Astrocyte (in vitro differentiated cells and primary cell): ENCODE data around the gene C1orf146. TPM values are rescaled to one million over a fixed set of nuclear protein-coding genes. Genes with fewer than 3 reads are reported as not detected.

ENCODE experiments used
- DNase-seq: peaks from one replicate; pipeline ENCODE4 v3.0.0-alpha.2; 2010; ENCODE audit warnings: low read depth
- FAIRE-seq: peaks from 2 replicates; lab custom pipeline; 2011; peaks lifted over from hg19 to GRCh38; lab: Jason Lieb, UNC
- H2AFZ ChIP-seq: 2 replicates; pipeline ENCODE4 v1.6.0; 2012; ENCODE audit warnings: low read depth, low read length, inconsistent platforms
- H3K27ac ChIP-seq: 2 replicates; pipeline ENCODE4 v1.5.1; 2011; ENCODE audit warnings: low read depth, low read length, inconsistent platforms
- H3K27me3 ChIP-seq: 2 replicates; pipeline ENCODE4 v1.6.0; 2011; ENCODE audit warnings: low read length, inconsistent platforms; ENCODE audit not compliant: insufficient read depth
- H3K36me3 ChIP-seq: 2 replicates; pipeline ENCODE4 v1.5.1; 2011; ENCODE audit warnings: low read length, inconsistent platforms; ENCODE audit not compliant: insufficient read depth
- H3K4me1 ChIP-seq: 2 replicates; pipeline ENCODE4 v1.5.1; 2011; ENCODE audit warnings: low read length, inconsistent platforms; ENCODE audit not compliant: insufficient read depth
- H3K4me2 ChIP-seq: 2 replicates; pipeline ENCODE4 v1.6.0; 2012; ENCODE audit warnings: low read length, inconsistent platforms
- H3K4me3 ChIP-seq: 2 replicates; pipeline ENCODE4 v1.5.1; 2011; ENCODE audit warnings: low read depth, mild to moderate bottlenecking, low read length, inconsistent platforms; ENCODE audit not compliant: insufficient read depth
- H3K79me2 ChIP-seq: 2 replicates; pipeline ENCODE4 v1.6.0; 2012; ENCODE audit warnings: mild to moderate bottlenecking, low read length, inconsistent platforms; ENCODE audit not compliant: insufficient read depth
- H3K9ac ChIP-seq: 2 replicates; pipeline ENCODE4 v1.6.0; 2012; ENCODE audit warnings: mild to moderate bottlenecking, low read length, inconsistent platforms
- H3K9me3 ChIP-seq: 2 replicates; pipeline ENCODE4 v1.5.1; 2012; ENCODE audit warnings: low read depth, mild to moderate bottlenecking, low read length, inconsistent platforms; ENCODE audit not compliant: insufficient read depth
- H4K20me1 ChIP-seq: 2 replicates; pipeline ENCODE4 v1.6.0; 2012; ENCODE audit warnings: low read length, inconsistent platforms; ENCODE audit not compliant: insufficient read depth
- H3K27ac Mint-ChIP-seq: one replicate; pipeline ENCODE4 v1.8.0; 2021; ENCODE audit warnings: mild to moderate bottlenecking, mixed read lengths; ENCODE audit not compliant: unreplicated experiment
- H3K27me3 Mint-ChIP-seq: one replicate; pipeline ENCODE4 v1.8.0; 2021; ENCODE audit warnings: low read depth, mixed read lengths; ENCODE audit not compliant: unreplicated experiment
- H3K36me3 Mint-ChIP-seq: one replicate; pipeline ENCODE4 v1.8.0; 2021; ENCODE audit warnings: low read depth, mixed read lengths; ENCODE audit not compliant: unreplicated experiment
- H3K4me1 Mint-ChIP-seq: one replicate; pipeline ENCODE4 v1.8.0; 2021; ENCODE audit warnings: low read depth, mixed read lengths; ENCODE audit not compliant: unreplicated experiment
- H3K4me3 Mint-ChIP-seq: one replicate; pipeline ENCODE4 v1.8.0; 2021; ENCODE audit warnings: mild to moderate bottlenecking, moderate library complexity, mixed read lengths; ENCODE audit not compliant: unreplicated experiment
- H3K9me3 Mint-ChIP-seq: one replicate; pipeline ENCODE4 v1.8.0; 2021; ENCODE audit warnings: mild to moderate bottlenecking, mixed read lengths; ENCODE audit not compliant: unreplicated experiment
- EZH2 ChIP-seq: IDR thresholded peaks from 2 replicates; pipeline ENCODE4 v1.6.1; 2012; ENCODE audit warnings: mild to moderate bottlenecking, low read length, inconsistent platforms; ENCODE audit not compliant: insufficient read depth
- total RNA-seq: library from RNA; stranded (reverse); gene quantifications from 2 replicates; pipeline ENCODE4 v1.2.1, GENCODE V29; 2021
- TF ChIP-seq, protein P1 (sequence below): IDR thresholded peaks from 2 replicates; pipeline ENCODE4 v1.5.1; 2011; ENCODE audit warnings: low read depth, mild to moderate bottlenecking, inconsistent platforms, low read length, moderate library complexity; ENCODE audit not compliant: insufficient read depth

C1orf146 gene
- total RNA-seq, 1 donor from 2014 or later: not detected

DNA sequence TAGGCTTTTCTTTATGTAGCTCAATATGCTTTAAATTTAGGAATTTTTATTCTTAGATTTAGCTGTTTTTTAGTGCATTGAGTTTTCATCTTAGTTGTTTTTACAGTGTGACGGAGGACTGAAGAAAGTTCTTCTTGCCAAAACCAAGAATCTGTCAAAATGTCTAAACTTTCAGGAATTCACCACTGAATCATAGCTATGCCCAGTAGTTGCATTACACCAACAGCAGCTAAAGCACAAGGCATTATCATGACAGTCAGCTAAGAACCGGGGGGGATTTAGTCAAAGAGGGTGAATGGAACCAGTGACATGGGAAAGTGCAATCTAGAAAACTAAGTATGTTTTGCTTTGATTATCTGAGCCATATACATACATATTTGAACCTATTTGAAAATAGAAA is 6.5 kb upstream of the C1orf146 start:
- Histone ChIP-seq H3K4me2 (peak overlapping the region; percentile 40), H3K36me3 (no peaks in the 10 kb centered on the region), H3K4me1 (peaks cover 3% of the 10 kb centered on the region), H3K79me2 (no peaks in the 10 kb centered on the region), H3K27ac (peak overlapping the region; percentile 29), H4K20me1 (no peaks in the 10 kb centered on the region), H3K9ac (no peak overlapping the region), H2AFZ (no peak overlapping the region), H3K27me3 (no peaks in the 10 kb centered on the region), H3K9me3 (no peaks in the 10 kb centered on the region), H3K4me3 (no peak overlapping the region)
- no peak for FAIRE-seq
- Mint-ChIP-seq H3K27ac (peak overlapping the region; percentile 73), H3K9me3 (no peaks in the 10 kb centered on the region), H3K36me3 (no peaks in the 10 kb centered on the region), H3K4me1 (peaks cover 9% of the 10 kb centered on the region), H3K4me3 (no peak overlapping the region), H3K27me3 (no peaks in the 10 kb centered on the region)
- TF ChIP-seq, protein P1, sequence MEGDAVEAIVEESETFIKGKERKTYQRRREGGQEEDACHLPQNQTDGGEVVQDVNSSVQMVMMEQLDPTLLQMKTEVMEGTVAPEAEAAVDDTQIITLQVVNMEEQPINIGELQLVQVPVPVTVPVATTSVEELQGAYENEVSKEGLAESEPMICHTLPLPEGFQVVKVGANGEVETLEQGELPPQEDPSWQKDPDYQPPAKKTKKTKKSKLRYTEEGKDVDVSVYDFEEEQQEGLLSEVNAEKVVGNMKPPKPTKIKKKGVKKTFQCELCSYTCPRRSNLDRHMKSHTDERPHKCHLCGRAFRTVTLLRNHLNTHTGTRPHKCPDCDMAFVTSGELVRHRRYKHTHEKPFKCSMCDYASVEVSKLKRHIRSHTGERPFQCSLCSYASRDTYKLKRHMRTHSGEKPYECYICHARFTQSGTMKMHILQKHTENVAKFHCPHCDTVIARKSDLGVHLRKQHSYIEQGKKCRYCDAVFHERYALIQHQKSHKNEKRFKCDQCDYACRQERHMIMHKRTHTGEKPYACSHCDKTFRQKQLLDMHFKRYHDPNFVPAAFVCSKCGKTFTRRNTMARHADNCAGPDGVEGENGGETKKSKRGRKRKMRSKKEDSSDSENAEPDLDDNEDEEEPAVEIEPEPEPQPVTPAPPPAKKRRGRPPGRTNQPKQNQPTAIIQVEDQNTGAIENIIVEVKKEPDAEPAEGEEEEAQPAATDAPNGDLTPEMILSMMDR: no peak
- no peak for TF ChIP-seq EZH2
- peak; percentile 85 for DNase-seq

DNA sequence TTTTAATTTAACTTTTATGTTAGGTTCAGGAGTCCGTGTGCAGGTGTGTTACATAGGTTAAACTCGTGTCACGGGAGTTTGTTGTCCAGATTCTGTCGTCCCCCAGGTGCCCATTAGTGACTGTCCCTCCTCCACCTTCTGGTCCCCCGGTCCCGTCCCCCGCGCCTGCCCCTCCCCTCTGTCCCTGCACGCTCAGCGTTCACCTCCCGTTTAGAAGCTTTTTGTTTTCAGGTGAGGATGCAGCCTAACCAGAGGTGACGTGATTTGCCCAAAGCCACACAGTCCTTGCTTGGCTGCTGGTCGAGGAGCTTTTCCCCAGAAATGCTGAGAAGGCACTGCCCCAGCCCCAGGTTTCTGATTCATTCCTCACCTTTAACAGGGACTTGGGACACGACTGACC is 844 bp downstream of the C1orf146 start:
- Histone ChIP-seq H3K9ac (no peak overlapping the region), H3K79me2 (no peaks in the 10 kb centered on the region), H2AFZ (no peak overlapping the region), H3K4me1 (no peaks in the 10 kb centered on the region), H3K4me3 (no peak overlapping the region), H3K36me3 (no peaks in the 10 kb centered on the region), H3K27me3 (no peaks in the 10 kb centered on the region), H3K4me2 (no peak overlapping the region), H3K9me3 (no peaks in the 10 kb centered on the region), H4K20me1 (no peaks in the 10 kb centered on the region), H3K27ac (no peak overlapping the region)
- no peak overlapping the region for H3K27ac Mint-ChIP-seq
- H3K4me3 Mint-ChIP-seq: no peak overlapping the region
- peaks cover 3% of the 10 kb centered on the region for H3K27me3 Mint-ChIP-seq
- FAIRE-seq (no peak), DNase-seq (no peak)
- TF ChIP-seq, protein P1: no peak
- no peak for TF ChIP-seq EZH2
- no peaks in the 10 kb centered on the region for H3K36me3 Mint-ChIP-seq
- no peaks in the 10 kb centered on the region for H3K9me3 Mint-ChIP-seq
- H3K4me1 Mint-ChIP-seq: no peaks in the 10 kb centered on the region

DNA sequence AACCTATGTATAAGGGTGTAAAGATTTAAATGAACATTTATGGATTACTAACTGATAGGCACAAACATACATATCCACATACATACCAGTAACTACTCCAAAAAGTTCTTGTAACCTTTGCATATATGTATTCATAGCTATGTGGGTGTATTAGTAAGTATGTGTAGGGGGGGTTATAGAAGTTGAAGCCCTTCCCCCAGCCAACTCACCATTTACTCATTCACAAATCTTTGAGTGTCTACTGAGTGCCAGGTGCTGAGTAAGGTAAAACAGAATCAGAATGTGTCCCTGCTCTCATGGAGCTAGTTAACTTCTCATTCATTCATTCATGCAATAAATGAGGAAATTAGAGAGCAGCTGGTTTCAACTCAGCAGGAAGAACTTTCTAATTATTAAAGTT is 1.3 kb downstream of the C1orf146 start:
- no peak overlapping the region for H3K4me3 ChIP-seq
- no peaks in the 10 kb centered on the region for H3K36me3 ChIP-seq
- no peak overlapping the region for H3K4me2 ChIP-seq
- H3K4me3 Mint-ChIP-seq: no peak overlapping the region
- H3K27ac Mint-ChIP-seq: no peak overlapping the region
- H3K27me3 ChIP-seq: no peaks in the 10 kb centered on the region
- H4K20me1 ChIP-seq: no peaks in the 10 kb centered on the region
- no peaks in the 10 kb centered on the region for H3K36me3 Mint-ChIP-seq
- no peak overlapping the region for H3K27ac ChIP-seq
- no peak overlapping the region for H3K9ac ChIP-seq
- H3K4me1 Mint-ChIP-seq: no peaks in the 10 kb centered on the region
- no peak overlapping the region for H2AFZ ChIP-seq
- no peak for DNase-seq
- TF ChIP-seq, protein P1: no peak
- no peak for TF ChIP-seq EZH2
- no peaks in the 10 kb centered on the region for H3K4me1 ChIP-seq
- peak; percentile 77 for FAIRE-seq
- H3K9me3 ChIP-seq: no peaks in the 10 kb centered on the region
- no peaks in the 10 kb centered on the region for H3K9me3 Mint-ChIP-seq
- no peaks in the 10 kb centered on the region for H3K79me2 ChIP-seq
- H3K27me3 Mint-ChIP-seq: peaks cover 3% of the 10 kb centered on the region
